ENCODE measurements around the gene SLC2A4RG.

Gene SLC2A4RG

DNA sequence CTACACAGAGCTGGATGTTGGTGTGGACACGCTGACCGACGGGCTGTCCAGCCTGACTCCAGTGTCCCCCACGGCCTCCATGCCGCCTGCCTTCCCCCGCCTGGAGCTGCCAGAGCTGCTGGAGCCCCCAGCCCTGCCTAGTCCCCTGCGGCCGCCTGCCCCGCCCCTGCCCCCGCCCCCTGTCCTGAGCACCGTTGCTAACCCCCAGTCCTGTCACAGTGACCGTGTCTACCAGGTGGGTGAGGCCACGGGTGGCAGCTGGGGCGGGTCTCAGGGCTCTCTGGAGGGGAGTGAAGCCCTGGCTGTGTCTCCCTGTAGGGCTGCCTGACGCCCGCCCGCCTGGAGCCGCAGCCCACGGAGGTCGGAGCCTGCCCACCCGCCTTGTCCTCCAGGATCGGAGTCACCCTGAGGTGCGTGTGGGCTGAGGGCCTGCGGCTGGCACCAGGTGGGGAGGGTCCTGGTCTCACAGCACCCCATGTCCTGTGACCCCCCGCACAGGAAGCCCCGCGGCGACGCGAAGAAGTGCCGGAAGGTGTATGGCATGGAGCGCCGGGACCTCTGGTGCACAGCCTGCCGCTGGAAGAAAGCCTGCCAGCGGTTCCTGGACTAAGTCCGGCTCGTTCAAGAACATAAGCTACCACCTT lies 2.9 kb downstream of the SLC2A4RG start:
- no peak for DNase-seq

DNA sequence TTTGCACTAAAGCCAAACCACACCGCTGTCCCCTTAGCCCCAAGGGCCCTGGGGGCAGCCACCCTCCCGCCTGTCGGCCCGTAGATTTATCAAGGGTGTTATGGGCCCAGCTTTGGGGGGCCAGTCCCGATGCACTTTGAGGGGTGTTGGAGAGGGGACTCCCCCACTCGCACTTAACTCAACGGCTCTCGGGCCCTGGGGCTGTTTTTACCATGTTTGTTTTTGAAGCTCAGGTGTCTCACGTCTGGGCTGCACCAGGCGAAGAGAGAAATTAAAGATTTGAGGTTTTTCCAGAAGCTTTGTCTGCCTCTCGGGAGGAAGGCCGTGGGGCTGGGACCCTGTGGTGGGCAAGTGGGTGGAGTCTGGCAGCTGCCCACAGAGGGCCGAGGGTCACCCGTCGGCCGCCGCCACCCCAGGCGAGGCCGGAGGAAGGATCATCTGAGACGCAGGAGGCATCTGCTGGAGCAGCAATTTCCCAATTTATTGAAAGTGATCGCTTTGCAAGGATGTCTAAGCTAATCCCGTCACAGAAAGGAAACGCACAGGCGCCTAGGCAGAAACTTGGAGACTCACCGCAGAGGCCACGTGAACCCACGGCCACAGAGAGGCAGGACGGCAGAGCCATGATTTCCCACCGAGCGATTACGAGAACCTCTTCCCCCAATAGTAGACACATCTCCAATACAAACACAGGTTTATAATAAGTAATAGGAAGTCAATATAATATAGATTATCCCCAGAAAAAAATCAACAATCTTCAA lies 3.8 kb downstream of the SLC2A4RG start:
- DNase-seq: no peak

DNA sequence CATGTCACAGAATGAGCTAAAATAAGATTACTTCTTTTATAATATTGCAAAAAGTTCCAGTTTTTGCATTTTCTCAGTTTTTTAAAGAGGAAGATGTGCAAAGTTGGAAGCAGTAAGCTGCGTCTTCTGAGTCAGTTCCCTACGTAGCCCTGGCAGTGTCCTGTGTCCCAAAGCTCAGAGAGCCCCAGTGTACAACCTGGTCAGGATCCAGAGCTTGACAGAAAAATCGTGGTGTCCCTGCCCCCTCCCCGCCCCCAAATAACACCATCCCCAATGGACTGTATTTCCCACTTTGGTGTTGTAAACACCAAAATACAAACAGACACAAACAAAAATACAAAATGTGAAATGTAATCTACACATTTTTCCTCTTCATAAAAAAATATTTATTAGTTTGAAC lies 4.6 kb downstream of the SLC2A4RG start:
- no peak for DNase-seq

DNA sequence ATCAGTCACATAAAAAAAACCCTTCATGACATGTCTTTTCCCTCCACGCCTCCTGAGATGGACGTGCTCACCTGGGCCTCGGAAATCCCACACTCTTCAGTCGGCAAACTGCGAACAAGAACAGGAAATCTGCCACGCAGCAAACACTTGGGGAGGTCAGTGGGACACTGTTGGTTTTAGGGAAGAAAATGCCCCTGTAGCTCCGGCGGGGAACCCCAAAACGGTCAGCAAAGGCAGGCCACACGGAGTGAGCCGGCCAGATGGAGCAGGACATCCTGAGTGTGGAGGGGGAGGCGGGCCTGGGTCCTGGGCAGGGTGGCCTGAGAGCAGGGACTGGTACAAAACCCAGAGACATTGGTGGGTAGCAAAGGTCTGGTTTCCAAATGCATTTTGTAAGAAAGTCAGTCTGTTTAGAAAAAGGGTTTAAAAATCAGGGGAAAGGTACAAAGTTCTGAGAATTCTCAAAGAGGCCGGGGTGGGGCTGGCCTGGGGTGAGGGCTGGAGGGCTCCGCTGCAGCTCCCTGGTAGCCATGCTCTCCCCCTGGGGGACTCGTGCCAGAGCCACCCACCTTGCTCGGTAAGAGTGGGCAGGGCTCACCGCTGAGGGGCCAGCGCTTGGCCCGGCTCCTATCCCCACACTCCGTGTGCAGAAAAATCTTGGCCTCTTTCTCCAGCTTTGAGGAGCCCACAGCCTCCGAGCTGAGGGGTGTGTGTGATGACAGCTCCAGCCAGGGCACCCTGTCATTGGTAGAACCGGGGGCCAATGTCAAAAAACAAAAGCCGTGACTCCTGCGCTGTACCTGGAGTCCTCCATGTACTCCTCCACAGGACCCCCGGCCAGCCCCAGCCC lies 5.2 kb downstream of the SLC2A4RG start:
- no peak for DNase-seq

DNA sequence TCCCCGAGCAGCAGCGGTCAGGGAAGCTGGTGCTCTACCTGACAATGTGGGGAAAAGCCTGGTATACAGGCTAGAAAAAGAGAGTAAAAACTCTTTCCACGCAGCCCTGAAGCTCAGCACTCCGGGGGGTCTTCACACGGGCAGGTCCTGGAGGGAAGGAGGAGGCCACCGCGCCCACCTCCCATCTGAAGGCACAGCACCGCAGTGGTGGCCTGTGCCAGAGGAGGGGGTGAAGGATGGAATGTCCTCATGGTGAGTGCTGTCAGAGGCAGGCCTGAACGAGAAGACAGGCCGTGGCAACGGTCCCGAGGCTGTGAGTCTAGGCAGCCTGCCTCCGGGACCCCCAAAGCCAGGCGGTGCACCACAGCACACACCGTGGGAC lies 5.8 kb downstream of the SLC2A4RG start:
- DNase-seq: no peak

DNA sequence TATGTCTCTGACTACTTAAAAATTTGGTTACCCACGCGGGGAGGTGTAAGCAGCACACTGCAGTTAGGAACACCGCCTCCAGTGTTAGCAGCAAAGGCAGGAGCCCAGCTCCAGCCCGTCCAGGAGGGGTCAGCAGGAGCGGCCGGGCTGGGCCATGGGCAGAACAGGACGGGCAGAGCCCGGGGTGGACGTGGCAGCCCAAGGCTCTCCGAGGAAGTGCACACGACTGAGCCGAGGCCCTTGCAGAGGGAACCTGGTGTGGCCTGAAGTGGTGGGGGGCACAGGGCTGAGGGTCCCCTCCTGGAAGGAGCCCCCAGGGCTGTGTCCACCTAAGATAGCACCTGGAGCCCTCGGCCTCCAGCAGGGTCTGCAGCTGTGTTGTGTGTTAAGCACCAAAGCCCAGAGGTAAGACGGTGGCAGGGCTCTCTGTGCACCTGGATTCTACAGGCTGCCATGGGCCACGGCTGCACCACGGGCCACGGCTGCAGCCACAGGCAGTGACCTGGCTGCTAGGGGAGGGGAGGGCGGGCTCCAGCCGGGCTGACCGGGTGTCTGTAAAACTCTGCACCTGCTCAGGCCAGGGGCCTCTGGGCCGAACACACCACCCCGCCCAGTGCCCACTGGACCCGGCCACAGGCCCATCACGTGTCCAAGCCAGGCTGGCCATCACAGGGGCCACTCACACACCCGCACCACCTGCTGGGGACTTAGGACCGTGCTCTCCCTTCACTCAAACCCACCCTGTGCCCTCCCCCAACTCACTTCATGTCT lies 6.6 kb downstream of the SLC2A4RG start:
- DNase-seq: no peak

DNA sequence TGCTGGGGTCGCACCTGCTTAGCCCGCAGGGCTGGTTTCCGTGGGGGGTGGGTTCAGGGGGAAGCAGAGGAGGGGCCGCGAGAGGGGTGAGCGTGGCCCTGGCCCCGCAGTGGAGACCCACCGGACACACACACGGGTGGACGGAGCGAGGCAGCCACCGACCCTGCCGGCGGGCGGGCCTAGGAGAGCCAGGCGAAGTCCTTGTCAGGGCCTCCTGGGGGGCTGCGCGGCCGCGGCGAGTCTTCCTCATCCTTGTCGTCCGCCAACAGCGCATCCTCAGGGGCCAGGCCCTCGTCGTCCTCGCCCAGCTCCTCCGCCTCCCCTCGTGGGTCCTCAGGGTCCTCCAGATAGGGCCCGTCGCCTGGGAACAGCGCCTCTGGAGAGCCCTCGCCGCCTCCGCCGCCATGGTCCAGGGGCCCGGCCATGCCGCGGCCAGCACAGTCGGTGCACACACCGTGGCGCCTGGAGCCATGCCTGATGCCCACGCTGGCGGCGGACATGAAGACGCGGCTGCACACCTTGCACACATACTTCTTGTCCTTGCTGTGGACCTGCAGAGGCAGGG lies 7.3 kb downstream of the SLC2A4RG start:
- no peak for DNase-seq

DNA sequence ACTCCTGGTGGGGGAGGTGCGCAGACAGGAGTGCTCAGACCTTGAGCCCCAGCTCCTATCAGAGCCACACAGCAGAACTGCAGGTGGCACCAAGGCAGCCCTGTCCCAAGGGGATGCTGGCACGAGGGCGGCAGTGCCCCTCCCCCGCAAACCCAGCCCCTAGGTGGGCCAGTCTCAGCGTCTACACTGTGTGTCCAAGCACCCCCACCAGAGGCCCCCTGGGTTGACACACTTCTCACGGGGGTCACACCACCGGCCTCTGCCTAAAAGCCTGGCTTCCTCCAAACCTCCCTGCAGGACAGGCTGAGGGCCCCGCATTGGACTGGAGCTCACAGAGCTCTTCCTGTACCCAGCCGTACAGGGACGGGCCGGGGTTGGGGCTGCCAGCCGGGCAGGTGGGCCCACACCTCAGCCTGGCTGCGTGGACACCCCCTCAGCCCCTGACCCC lies 8.1 kb downstream of the SLC2A4RG start:
- no peak for DNase-seq

DNA sequence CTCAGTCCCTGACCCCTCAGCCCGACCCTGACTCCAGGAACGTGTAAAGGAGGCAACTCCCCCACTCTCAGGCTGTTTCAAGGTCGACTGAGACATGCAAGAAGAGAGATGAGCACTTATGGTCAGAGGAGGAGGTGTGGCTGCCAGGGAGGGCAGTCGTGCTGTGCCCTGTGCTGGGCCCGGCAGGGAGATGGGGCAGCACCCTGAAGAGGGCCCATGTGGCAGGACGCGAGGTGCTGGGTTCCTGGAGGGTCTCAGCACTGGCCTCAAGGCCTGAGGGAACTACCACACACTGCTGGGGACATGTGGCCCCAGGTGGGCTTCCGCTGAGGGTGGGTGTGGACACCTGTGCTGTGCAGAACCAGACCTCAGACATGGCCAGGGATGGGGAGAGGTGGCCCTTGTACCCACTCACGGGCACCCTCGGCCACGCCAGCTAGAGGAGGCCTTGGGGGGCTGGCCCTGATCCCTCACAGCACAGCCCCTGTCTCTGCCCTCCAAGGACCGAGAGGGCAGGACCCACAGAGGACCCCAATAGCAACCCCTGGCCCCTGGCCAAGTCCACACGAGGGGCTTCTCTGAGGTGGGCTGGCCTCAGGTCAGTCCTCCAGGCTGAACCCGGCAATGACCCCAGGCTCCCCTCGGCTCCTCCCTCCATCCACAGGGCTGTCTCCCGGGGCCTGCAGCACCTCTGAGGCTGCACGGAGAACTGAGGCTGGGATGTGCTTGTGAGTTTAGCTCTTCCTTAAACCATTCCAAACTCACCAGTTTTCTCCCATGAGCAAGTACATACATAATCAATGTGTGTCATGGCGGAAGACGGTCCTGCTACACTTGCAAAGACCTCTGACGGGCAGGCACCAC lies 8.7 kb downstream of the SLC2A4RG start:
- DNase-seq: no peak

DNA sequence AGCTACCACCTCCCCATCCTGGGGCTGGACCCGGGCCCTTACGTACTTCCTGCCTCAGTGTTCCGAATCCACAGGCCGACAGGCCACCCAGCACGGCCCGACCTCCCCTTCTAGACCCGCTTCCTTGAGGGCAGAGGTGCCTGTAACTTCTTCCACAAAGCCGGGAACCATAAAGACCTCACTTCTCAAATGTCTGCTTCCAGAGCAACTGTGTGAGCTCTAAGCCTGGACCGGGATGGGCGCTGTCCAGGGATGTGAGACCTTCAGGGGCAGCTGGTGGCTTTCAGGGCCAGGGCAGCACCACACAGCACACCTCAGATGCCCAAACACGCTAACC lies 9.3 kb downstream of the SLC2A4RG start:
- DNase-seq: no peak

DNA sequence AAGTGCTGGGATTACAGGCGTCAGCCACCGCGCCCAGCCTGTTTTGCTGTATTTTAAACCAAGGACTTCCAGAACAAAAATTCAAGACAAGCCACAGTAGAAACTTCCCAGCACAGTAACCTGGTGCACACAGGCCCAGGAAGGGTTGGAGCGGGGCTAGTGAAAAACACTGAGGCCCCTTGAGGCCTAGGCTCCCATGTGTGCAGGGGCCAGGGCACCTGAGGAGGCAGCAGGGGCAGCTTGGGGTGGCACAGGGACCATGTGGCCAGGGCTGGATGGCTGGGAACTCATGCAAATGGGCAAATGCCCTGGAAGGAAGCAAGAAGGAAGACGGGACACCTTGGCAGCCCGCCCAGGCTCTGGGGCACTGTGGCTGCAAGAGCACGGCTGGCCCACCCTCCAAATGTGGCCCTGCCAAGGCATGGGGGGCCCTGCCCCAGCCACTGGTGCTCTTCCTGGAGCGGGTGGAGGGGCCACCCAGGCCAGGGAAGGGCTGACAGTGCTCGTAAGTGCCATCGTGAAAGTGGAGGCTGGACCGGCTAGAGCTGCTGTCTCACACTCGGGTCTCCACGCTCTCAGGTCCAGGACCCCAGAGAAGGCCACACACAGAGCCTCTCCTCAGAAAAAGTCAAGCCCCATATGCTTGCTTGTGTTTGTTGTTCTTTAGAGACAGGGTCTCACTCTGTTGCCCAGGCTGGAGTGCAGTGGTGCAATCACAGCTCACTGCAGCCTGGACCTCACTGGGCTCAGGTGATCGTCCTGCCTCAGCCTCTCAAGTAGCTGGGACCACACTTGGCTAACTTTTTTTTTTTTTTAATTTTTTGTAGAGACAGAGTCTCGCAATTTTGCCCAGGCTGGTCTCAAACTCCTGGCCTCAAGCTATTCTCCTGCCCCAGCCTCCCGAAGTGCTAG lies 10.3 kb downstream of the SLC2A4RG start:
- no peak for DNase-seq

DNA sequence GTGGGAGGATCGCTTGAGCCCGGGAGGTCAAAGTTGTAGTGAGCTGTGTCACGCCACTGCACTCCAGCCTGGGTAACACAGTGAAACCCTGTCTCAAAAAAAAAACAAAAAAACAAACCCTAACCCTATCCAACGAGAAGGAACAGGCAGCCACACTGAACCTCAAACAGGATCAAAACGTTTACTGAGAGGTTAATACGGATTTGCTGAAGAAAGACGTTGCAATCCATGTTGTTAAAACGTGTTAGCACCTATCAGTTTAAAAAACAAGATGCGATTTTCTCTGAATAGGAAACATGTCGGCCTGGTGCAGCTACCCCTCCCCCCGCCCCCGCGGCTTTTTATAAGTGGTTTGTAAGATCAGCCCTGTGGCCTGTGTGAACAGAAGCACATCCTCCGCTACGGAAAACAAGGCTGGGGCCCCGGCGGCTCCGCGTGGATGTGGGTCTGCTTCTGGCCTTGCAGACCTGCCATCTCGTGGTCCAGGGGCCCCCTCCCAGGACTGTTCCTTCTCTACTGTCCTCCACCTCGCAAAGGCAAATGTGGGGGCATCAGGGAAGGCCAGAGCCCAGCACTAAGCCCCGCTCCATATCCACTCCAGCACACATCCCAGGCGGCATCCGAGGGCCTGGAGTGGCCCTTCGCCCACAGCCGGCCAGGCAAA lies 11.4 kb downstream of the SLC2A4RG start:
- DNase-seq: no peak

DNA sequence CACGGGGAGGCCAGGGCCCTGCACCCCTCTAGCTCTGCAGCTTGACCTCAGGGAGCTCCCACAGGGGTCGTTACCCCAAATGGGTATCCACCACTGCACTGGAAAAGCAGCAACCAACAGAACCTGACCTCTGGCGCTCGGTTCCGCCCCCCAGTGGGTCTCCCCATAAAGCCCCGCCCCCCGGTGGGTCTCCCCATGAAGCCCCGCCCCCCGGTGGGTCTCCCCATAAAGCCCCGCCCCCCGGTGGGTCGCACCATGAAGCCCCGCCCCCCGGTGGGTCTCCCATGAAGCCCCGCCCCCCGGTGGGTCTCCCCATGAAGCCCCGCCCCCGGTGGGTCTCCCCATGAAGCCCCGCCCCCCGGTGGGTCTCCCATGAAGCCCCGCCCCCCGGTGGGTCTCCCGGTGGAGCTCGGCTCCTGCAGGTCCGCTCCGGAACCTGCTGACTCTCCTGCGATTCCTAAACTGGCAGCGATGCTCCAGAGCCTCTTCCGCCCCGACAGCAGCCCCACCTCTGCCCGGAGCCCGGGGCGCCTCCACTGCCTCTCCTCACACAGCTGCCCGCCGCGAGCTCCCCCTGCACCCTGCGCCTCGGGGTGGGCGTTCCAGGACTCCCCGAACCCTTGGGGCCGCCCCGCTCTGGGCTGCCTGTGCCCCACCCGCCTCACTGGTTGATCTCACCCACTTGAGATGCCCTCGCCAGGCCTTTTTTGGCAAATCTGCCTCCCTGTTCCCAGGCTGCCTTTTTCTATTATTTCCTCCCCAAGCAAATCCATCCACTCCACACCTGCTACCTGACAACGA lies 12.1 kb downstream of the SLC2A4RG start:
- no peak for DNase-seq

DNA sequence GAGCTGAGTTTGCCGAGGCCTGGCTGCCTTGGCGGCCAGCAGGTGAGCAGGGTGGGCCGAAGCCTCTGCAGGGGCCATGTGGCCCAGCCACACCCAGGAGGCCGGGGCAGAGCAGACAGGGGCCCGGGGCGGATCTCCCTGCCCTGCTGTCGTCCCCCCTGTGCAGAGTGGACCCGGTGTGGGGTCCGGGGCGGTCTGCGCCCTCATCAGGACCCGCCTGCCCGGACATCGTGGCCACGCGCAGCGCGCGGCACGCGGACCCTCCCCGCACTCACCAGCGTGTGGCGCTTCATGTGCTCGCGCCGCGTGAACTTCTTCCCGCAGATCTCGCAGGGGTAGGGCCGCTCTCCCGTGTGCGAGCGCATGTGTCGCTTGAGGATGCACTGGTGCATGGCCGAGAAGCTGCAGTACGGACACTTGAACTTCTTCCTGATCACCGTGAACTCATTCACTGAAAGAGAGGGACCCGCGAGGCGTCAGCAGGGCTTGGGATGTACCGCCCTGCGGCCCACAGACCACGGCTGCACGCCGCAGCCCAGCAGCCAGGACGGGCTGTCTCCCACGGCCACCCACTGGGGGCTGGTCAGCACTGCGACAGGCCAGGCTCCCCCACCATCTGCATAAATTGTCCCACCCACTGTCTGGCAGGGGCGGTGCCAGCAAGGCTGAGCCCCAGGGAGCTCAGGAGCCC lies 13.0 kb downstream of the SLC2A4RG start:
- no peak for DNase-seq

DNA sequence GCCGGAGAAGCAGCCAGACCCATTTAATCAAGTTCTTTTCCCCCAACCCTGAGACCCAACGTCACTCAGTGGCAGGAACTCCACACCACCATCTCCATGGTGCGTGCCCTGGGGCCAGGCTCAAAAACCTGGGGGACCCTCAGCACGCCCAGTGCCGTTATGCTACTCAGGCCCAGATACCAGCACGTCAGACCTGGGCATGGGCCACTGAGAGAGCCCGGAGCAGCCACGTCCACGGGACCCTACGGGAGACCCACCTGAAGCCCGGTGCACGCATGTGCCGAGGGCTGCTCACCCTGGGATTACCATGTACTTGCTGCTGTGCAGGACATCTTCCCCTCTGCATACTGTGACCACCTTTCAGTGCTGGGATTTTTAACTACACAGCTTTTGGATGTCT lies 13.8 kb downstream of the SLC2A4RG start:
- DNase-seq: no peak

DNA sequence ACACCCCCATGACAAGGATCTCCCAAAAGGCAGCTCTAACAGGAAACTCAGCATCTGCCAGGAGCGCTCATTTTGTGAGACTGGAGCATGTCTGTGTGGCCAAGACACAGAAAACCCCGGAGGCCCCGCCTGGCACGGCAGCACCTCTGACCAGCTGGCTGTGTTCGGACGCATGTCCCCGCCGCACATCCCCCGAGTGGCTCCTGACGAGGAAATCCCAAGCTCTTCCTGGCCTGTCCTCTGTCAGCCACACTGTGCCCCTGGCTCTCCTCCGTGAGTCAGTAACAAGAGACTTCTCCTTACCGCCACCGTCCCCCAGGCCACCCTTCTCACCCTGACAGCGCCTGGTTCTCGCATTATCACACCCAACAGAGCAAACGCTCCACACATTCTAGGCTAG lies 14.4 kb downstream of the SLC2A4RG start:
- no peak for DNase-seq

DNA sequence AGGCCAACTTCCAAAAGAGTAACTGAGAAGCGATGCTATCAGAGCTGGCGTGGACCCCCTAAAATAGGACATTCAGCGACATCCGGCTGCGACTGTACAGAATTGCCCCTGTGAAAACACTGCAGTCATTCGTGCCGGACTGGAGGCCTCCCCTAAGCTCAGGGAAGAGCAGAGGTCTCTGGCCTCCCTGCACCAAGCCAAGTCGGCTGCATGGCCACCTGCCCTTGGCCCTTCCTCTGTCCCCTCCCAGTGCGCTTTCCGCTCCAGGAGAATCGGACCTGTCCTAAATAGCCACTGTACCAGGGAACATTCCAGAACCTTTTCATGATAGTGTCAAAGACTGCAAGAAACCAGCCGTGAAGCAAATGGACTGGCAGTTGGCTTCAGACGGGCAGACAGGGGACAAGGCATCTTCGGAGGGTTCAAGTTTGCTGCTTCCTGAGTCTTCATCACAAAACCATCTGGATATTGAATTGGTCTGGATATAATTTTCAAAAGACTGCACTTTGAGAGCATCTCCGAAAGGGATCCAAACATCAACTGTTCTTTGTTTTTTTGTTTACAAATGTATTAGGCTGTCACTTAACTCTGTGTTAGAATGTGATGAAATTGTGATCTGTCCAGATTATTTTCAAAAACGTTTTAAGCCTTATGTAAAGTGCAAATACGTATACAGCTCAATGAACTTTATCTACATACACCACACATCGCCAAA lies 16.5 kb downstream of the SLC2A4RG start:
- no peak for DNase-seq

DNA sequence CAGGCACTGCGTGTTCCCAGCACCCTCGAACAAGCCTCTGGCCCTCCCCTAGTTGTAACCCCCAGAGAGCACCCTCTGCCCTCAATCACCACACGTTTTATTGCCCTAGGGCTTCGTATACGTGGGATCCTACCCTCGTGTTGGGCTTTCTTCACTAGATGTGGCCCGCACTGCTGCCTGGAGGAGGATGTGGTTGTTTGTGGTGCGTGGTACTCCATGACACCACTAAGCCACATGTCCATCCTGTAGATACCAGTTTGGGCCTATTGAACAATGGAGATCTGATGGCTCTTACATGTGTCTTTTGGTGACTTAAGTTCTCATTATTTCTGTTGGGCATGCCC lies 17.0 kb downstream of the SLC2A4RG start:
- DNase-seq: no peak

Measured in retina (tissue), 1 donor.